Measurements from ENCODE around the gene CDKN2B-AS1. TPM values are rescaled to one million over a fixed set of nuclear protein-coding genes. Genes with fewer than 3 reads are reported as not detected.
"Not testable (repeated sequence)": the region's sequence is repeated elsewhere in the genome, so short reads cannot be mapped to it uniquely, and the experiment has no call there.

Gene CDKN2B-AS1
- polyA plus RNA-seq, 4 donors = 0.08 to 0.11 TPM; not detected in 2

DNA sequence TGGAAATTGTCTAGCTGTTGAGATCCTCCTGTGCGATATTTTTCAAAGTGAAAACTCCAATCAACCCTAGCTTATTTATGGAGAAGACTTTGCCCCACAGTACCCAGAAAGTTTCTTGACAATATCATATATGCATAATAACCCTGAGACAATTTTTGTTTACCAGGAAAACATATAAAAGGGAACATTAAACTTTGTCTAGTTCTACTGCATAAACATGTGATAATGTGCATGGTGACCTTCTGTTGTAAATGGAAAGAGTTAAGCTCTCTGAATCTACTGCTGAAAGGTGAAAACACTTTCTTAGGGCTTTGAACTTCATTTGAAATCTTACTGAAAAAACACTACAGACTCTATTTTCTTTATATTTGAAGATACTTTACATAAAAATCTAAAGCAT lies 46.8 kb downstream of the CDKN2B-AS1 start:
- no peak for DNase-seq (ENCODE audit: low read depth in 4 of 4, low spot score in 3 of 4)

DNA sequence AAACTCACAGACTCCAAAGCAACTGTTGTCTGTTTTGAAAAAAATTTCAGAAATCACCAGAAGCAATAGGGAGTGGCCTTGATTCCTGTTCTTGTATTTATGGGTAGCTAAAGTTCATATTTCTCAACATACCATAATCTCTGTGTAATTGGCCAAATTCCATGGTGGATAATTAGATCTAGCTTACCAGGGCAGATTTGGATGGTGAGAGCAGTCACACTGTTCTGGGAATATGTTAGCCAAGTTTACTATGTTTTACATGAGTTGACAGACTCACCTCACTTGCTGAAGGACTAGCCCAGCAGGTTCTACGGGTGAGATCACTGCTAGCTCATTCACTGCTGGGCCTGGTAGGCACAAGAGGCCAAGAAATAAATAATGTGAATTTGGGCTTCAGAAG lies 47.2 kb downstream of the CDKN2B-AS1 start:
- peak in 1 of 4 donors; percentile 10 for DNase-seq (ENCODE audit: low read depth in 4 of 4, low spot score in 3 of 4)

DNA sequence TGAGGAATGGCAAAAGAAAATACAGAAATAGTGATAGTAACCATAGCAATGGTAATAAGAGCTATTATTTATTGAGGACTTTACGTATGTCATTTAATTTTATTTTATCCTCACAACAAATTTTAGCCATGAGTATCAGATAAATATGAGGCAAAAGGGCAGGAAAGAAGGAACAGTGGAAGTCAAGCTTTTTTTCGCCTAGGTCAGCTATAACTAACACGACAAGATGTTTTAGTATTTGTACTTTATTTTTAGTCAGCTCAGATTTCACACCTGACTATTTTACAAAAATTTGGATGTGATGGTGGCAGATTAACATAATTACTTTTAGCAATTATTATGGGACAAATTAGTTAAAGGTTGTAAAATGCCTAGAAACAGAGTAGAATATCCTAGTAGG lies 49.3 kb downstream of the CDKN2B-AS1 start:
- no peak for DNase-seq (ENCODE audit: low read depth in 4 of 4, low spot score in 3 of 4)

DNA sequence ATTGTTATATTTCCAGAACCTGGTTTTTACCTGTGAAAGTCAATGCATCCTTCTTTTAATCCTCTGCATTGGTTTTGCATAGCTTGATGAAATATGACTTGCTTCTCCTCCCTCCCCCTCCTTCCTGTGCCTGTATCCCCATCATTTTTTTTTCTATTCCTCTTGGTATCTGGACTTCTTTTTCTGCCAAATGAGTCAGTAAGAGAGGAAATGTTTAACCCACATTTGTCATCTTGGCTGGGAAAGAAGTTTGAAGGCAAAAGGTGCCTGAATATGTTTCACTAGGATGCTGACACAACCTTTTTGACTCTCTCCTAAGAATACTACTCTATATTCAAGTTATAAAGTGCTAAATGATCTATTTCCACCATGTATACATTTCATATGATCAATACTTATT lies 50.0 kb downstream of the CDKN2B-AS1 start:
- DNase-seq (ENCODE audit: low read depth in 4 of 4, low spot score in 3 of 4) = no peak

DNA sequence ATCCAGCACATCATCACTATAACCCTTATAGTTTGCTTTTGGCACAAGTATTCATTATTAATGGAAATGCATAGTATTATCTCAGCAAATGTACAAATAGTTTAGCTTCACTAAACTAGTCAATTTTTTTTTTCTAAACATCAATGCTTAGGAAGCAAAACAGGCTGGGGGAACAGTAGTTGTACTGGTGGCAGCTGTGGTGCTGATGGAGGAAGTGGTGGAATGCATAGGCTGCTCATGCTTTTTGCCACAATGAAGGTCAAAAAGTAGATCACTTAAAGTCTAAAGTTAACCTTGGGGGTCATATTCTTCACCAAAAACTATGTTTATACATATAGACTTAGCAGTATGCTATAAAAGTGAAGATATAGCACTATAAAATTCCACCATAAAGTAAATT lies 50.8 kb downstream of the CDKN2B-AS1 start:
- no peak for DNase-seq (ENCODE audit: low read depth in 4 of 4, low spot score in 3 of 4)

DNA sequence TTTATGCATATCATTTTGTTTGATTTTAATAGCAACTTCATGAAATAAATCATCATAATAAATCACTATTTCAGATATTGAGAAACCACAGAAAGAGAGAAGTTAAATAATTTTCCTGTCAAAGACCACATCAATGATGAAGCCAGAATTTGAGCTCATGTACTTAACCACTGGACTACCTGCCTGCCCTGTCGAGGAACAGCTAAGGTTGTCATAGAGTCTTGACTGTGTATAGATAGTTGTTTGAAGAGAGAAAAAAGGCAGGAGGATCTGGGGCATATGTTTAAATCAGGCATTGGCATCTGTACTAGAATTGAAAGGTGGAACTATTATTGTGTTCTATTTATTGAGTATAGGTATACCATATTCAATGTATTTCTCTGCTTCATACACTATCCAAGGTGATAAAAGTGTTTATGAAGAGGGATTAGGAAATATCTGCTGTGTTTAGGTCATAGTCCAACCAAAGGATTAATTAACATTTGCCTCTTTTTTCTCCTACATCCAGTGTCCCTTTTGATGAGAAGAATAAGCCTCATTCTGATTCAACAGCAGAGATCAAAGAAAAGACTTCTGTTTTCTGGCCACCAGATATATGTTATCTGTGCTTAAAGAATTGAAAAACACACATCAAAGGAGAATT lies 51.8 kb downstream of the CDKN2B-AS1 start:
- DNase-seq (ENCODE audit: low read depth in 4 of 4, low spot score in 3 of 4) = no peak

DNA sequence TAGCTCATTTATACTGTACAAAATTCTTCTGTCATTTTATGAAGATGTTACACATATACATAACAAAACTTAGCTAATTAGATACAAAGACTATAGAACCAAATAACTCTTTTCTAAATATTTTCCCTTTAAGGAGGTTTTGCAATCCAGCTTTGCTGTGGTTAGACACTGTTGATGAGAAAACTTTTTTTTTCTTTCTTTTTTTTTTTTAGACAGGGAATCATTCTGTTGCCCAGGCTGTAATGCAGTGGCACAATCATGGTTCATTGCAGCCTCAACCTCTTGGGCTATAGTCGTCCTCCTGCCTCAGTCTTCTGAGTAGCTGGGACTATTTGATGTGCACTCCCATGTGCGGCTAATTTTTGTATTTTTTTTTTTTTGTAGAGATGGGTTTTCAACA lies 53.0 kb downstream of the CDKN2B-AS1 start:
- DNase-seq (ENCODE audit: low read depth in 4 of 4, low spot score in 3 of 4) = no peak

DNA sequence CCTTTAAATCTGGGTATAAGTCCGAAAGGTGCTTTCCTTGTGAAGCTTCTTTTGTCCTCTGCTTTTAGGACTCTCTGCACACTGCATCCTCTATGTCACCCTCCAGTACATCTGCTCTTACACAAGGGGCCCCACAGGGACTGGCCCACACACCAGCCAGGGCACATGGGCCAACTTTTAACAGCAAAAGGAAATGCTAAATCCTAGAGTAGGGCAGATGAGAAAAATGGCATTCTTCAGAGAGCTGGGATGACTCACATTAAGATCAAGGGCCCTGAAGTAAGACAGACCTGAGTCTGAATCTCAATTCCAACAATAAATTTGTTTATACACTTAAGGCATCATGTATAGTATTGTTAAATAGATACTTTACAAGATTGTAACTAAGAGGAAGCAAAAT lies 54.8 kb downstream of the CDKN2B-AS1 start:
- no peak for DNase-seq (ENCODE audit: low read depth in 4 of 4, low spot score in 3 of 4)

DNA sequence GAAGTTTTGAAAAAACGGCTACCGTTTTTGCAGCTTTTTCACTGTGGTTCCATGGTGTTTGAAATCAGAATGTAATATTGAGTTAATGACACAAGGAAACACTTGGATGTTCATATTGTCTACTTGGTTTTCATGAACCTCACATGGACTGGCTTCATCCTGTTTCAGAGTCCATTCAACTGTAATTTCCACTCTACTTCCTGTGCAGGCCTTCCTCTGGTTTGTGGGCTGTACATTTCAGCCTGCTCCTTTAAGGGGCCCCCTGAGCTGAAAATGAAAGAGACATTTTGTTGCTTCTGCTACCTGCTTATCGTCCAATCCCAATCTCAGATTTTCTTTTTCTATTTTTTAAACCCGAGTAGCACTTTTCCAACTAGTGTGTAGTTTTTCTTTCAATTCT lies 56.3 kb downstream of the CDKN2B-AS1 start:
- no peak for DNase-seq (ENCODE audit: low read depth in 4 of 4, low spot score in 3 of 4)

DNA sequence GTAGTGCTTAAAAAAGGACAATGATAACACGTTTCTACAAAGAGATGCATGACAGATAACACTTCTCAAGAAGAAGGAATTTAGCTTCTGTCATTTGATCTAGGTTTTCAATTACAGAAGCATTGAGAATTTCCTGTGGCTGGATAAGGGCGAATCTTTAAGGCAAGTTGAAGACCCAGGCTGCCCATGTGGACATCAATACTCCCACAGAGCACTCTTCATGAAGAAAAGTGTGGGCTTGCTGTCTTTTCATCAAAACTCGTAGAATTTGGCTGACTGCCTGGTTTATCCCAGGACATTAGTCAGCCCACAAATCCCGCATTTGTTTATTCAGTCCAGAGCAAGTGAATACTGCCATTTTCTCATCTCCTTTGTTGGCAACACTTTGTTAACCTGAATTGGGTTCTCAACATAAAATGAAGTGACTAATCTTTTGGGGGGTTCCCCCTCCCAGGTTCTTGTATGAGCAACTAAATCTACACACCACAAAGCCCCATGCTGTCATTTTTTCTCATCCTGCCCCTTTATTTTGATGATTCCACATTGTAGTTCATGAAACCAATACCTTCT lies 57.9 kb downstream of the CDKN2B-AS1 start:
- DNase-seq (ENCODE audit: low read depth in 4 of 4, low spot score in 3 of 4) = no peak

DNA sequence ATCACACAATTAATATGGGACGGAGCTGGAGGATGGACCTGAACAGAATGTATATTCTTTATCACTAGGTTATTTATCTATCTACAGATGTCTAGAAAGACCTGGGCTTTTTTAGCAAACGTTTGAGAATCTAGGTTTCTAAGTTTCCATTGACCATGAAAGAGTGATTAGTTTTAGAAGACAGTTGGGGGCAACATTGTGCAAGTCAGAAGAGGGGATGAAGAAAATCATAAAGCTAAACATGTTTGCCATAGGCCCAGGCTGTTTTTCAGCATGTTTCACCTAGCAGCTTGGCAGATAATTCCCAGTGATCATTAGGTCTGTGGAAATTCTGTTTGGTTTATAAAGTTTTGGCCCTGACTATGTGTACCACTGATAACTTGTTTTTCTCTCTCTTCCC lies 58.6 kb downstream of the CDKN2B-AS1 start:
- no peak for DNase-seq (ENCODE audit: low read depth in 4 of 4, low spot score in 3 of 4)

DNA sequence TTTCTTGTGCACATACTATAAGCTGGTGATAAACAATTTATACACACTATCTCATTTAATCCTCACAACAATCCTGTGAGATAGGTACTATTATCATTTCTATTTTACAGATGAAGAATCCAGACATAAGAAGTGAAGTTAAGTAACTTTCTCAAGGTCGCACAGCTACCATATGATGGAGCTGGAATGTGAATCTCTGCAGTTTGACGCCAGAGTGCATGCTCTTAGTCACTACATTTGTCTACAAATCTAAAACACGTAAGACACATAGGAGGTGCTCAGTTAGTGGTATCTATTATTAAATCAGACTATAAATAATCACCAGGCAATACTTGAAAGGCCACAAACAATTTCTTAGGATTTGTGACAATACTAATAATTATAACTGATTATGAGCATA lies 59.5 kb downstream of the CDKN2B-AS1 start:
- DNase-seq (ENCODE audit: low read depth in 4 of 4, low spot score in 3 of 4) = no peak

DNA sequence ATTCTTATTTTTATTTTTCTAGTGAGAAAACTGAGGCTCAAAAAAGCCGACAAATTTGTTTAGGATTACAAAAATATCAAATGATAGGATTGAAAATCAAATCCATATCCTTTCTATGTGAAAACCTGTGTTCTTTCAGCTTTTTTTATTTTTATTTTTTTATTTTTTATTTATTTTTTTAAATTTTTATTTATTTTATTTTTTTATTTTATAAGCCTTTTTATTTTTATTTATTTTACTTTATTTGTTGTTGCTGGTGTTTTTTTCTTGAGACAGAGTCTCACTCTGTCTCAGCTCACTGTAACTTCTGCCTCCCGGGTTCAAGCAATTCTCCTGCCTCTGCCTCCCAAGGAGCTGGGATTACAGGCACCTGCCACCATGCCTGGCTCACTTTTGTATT lies 59.9 kb downstream of the CDKN2B-AS1 start:
- DNase-seq (ENCODE audit: low read depth in 4 of 4, low spot score in 3 of 4) = no peak

DNA sequence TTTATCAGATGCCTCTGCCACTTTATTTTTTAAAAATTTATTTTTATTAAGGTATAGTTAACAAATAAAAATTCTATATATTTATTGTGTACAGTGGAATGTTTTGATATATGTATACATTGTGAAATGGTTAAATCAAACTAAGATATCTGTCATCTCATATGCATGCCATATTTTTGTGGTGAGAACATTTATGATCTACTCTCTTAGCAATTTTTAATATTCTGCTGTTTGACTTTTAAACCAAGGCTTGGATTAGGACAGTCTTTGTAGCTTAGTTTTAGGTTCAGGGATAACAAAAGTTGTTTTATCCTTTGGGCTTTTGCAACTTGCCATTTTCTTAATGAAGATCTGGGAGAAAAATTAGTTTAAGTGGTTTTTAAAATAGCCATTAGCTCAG lies 60.5 kb downstream of the CDKN2B-AS1 start:
- no peak for DNase-seq (ENCODE audit: low read depth in 4 of 4, low spot score in 3 of 4)

DNA sequence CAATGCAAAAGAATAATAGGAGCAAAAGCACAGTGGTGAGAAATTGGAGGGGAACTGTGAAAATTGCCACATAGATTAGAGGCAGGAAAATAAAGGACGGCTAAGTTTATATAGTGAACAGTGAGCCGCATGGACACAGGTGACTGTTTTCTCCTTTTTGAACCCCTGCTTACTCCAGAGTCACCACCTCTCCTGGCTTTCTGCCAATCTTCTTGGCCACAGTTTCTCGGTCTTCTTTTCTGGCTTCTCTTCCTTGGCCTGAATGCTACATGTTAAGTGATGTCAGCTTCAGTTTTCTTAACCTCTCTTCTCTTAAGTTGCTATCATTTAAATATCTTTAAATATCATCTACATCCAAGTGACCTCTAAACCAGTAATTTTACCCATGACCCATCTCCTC lies 61.8 kb downstream of the CDKN2B-AS1 start:
- no peak for DNase-seq (ENCODE audit: low read depth in 4 of 4, low spot score in 3 of 4)

DNA sequence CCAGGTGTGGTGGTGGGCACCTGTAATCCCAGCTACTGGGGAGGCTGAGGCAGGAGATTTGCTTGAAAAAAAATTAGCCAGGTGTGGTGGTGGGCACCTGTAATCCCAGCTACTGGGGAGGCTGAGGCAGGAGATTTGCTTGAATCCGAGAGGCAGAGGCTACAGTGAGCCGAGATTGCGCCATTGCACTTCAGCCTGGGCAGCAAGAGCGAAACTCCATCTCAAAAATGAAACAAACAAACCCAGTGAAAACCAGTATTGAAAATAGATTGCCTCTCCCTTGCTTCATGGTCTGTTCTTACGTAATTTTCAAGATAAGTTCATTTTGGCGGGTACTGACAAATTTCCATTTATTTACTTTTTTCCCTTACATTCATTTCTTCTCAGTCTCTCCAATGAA lies 63.4 kb downstream of the CDKN2B-AS1 start:
- not testable (repeated sequence) for DNase-seq (ENCODE audit: low read depth in 4 of 4, low spot score in 3 of 4)

DNA sequence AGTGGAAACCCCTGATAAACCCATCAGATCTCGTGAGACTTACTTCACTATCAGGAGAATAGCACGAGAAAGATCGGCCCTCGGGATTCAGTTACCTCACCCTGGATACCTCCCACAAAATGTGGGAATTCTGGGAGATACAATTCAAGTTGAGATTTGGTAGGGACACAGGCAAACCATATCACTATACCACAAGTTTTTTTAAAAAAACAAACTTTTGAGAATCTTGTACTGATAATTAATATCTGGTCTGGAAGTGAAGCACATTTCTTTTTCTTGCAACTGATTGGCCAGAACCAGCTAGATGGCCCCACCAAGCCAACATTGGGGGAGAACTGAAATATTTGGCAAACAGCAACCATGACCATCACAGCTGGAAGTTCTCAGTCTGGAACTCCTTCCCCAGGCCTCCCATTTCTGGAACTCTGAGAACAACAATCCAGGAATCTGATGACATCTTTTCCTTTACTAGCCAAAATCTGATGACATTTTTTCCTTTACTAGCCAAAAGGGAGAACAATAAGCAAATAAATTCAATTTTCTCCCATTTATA lies 66.3 kb downstream of the CDKN2B-AS1 start:
- DNase-seq (ENCODE audit: low read depth in 4 of 4, low spot score in 3 of 4) = no peak

DNA sequence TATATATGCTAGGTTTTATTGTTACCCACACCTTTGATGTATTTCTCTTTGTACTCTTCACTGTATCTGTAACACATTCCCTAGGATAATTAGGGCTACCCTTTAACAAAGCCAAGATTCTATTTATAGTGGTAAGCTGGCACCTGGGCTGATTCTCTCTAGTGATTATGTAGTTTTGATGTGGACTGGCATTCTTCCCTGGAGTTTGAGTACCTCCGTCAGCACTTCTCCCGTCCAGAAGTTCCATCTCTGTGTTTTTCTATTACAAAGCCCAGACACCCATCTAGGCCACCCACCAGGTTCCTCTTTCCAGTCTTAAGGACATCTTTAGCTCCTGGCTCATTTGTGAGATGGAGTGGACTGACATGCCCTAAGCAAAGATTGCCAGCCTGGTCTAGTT lies 70.4 kb downstream of the CDKN2B-AS1 start:
- DNase-seq (ENCODE audit: low read depth in 4 of 4, low spot score in 3 of 4) = no peak

DNA sequence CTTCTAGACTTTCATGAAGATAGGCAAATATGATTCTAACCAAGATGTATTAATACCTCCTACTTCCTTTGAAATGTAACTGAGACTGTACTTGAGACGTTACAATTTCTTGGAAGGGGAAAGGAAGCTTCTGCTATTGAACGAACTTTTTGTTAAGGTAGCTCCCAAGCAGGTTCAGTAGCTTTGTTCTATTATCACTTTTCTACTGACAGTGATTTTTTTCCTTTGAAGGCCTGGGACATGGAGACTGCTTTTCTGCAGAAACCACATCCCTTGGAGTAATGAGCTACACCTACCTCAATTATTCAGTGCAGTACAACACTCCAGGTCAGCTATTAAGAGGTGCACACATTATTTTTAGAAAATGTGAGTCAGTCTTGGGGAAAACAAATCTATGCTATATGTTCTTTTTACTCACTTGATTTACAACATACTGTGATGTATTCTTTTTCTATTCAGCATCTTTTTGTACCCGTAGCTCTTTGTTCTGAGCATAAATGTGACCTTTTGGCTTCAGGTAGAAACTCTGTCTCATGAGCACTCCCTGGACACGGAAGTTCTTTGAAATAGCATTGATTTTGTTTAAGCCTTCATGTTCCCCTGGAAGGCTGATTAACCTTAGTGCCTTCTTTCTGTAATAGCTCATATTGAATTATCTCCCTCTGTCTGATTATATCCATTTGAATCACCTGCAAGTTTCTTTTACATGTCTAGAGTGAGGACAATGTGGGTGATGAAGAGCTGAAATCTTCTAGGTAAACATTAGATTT lies 71.0 kb downstream of the CDKN2B-AS1 start:
- DNase-seq (ENCODE audit: low read depth in 4 of 4, low spot score in 3 of 4) = no peak

DNA sequence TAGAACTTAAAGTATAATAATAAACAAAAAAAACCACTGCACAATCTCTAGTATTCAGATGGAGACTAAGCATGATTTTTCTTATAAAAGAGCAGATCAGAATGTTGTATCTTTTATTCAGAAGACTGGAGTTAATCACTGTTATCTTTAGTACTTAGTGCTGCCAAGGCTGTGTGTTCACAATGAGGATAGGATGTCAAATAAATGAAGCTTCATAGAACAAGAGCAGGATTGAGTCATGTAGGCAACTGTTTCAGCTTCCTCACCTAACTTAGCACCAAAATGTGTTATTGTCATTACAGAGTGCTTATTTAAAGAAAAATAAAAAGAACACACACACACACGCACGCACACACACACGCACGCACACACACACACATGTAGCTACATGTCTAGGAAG lies 72.6 kb downstream of the CDKN2B-AS1 start:
- DNase-seq (ENCODE audit: low read depth in 4 of 4, low spot score in 3 of 4) = no peak

DNA sequence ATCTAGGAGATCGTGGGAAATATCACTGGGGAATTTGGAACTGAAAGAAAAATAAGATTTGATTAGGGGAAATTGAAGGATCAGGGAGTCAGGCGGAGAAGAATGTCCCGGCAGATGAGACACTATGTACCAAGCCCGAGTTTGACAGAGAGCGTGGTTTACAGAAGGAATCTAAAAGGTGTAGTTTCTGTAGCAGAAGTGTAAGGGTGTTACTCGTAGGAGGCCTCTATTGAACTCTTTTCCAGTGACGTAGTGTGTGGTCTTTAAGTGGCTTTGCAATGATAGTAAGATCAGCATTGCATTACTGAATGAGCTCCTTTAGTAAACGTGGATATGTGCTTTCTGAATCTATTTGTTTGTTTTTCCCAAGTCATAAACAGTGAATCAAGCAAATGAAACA lies 73.8 kb downstream of the CDKN2B-AS1 start:
- DNase-seq (ENCODE audit: low read depth in 4 of 4, low spot score in 3 of 4) = no peak

DNA sequence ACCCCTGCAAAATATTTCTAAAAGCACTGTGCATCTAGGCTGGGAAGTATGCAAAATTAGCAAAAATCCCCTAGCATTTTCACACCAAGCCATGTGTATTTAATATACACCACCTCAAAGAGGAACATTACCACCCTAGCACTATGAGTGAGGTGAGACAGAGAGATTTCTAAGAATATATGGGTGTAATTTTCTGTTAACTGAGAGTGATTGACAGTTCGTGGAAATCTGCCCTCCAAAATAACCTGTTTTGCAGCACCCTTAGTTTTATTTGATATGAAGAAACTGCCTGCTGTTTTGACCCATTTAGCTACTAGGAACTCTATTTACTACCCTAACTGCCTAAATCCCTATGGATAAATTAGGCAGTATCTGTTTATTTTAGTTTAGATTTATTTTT lies 78.8 kb downstream of the CDKN2B-AS1 start:
- no peak for DNase-seq (ENCODE audit: low read depth in 4 of 4, low spot score in 3 of 4)
